ENCODE data around the gene C19orf25.

The C19orf25 gene

GRCh38 chr19:1466461-1467214 is 12.4 kb downstream of the C19orf25 start:
- no peak for DNase-seq (ENCODE audit: low read depth in 2 of 2)

GRCh38 chr19:1466018-1466460 is 13.0 kb downstream of the C19orf25 start:
- no peak for DNase-seq (ENCODE audit: low read depth in 2 of 2)

- no peak for DNase-seq (ENCODE audit: low read depth in 2 of 2)
Measured at GRCh38 chr19:1465191-1466016, 13.6 kb downstream of the C19orf25 start.

GRCh38 chr19:1461862-1462261 is 17.2 kb downstream of the C19orf25 start:
- no peak for DNase-seq (ENCODE audit: low read depth in 2 of 2)

- no peak for DNase-seq (ENCODE audit: low read depth in 2 of 2)
Measured at GRCh38 chr19:1460033-1460995, 18.7 kb downstream of the C19orf25 start.

GRCh38 chr19:1459479-1459878 is 19.5 kb downstream of the C19orf25 start:
- no peak for DNase-seq (ENCODE audit: low read depth in 2 of 2)

GRCh38 chr19:1457892-1458291 is 21.1 kb downstream of the C19orf25 start:
- DNase-seq (ENCODE audit: low read depth in 2 of 2), result no peak

- no peak for DNase-seq (ENCODE audit: low read depth in 2 of 2)
Measured at GRCh38 chr19:1457031-1457739, 21.8 kb downstream of the C19orf25 start.

- DNase-seq (ENCODE audit: low read depth in 2 of 2), result no peak
Measured at GRCh38 chr19:1456121-1456900, 22.7 kb downstream of the C19orf25 start.

- peak in 1 of 2 donors; percentile 62 for DNase-seq (ENCODE audit: low read depth in 2 of 2)
Measured at GRCh38 chr19:1455336-1456120, 23.5 kb downstream of the C19orf25 start.

GRCh38 chr19:1455002-1455335 is 24.0 kb downstream of the C19orf25 start:
- no peak for DNase-seq (ENCODE audit: low read depth in 2 of 2)

- DNase-seq (ENCODE audit: low read depth in 2 of 2), result no peak
Measured at GRCh38 chr19:1453525-1454364, 25.3 kb downstream of the C19orf25 start.

- no peak for DNase-seq (ENCODE audit: low read depth in 2 of 2)
Measured at GRCh38 chr19:1452802-1453524, 26.1 kb downstream of the C19orf25 start.

- DNase-seq (ENCODE audit: low read depth in 2 of 2), result no peak
Measured at GRCh38 chr19:1451916-1452801, 26.9 kb downstream of the C19orf25 start.

- DNase-seq (ENCODE audit: low read depth in 2 of 2), result no peak
Measured at GRCh38 chr19:1450735-1451731, 28.0 kb downstream of the C19orf25 start.

Measured in stimulated activated CD8-positive, alpha-beta memory T cell treated with anti-CD3 and anti-CD28 coated beads, Interleukin-15, amount 100 ng/mL, for 48 hours (primary cell).